Chondrocyte (in vitro differentiated cells): ENCODE results near the gene TAF1A. TPM values are rescaled to one million over a fixed set of nuclear protein-coding genes. Genes with fewer than 3 reads are reported as not detected.

Source experiments
- DNase-seq: peaks from one replicate; pipeline ENCODE4 v3.0.0; 2021; ENCODE audit warnings: mixed read lengths, low spot score
- H3K27ac Mint-ChIP-seq: one replicate; pipeline ENCODE4 v1.8.0; 2021; ENCODE audit warnings: mild to moderate bottlenecking, moderate library complexity, mixed read lengths; ENCODE audit not compliant: unreplicated experiment
- H3K27me3 Mint-ChIP-seq: 2 replicates; pipeline ENCODE4 v1.8.0; 2021; ENCODE audit warnings: low read depth, mixed read lengths
- H3K36me3 Mint-ChIP-seq: 2 replicates; pipeline ENCODE4 v1.8.0; 2021; ENCODE audit warnings: low read depth, mixed read lengths
- H3K4me1 Mint-ChIP-seq: 2 replicates; pipeline ENCODE4 v1.8.0; 2021; ENCODE audit warnings: low read depth, mild to moderate bottlenecking, mixed read lengths
- H3K4me3 Mint-ChIP-seq: one replicate; pipeline ENCODE4 v1.8.0; 2021; ENCODE audit warnings: mild to moderate bottlenecking, moderate library complexity, mixed read lengths; ENCODE audit not compliant: unreplicated experiment
- H3K9me3 Mint-ChIP-seq: 2 replicates; pipeline ENCODE4 v1.8.0; 2021; ENCODE audit warnings: low read depth, mixed read lengths
- total RNA-seq: library from RNA; stranded (reverse); gene quantifications from 3 replicates; pipeline ENCODE4 v1.2.1, GENCODE V29; 2021
- TF ChIP-seq, protein P1 (sequence below): fragments of 200-600 bp; sonication (generic); IDR thresholded peaks from 2 replicates; pipeline ENCODE4 v1.5.0; 2021; ENCODE audit warnings: antibody characterized with exemption, mild to moderate bottlenecking, moderate library complexity

TAF1A gene
- total RNA-seq, 1 donor from 2014 or later = 3.7 TPM

DNA sequence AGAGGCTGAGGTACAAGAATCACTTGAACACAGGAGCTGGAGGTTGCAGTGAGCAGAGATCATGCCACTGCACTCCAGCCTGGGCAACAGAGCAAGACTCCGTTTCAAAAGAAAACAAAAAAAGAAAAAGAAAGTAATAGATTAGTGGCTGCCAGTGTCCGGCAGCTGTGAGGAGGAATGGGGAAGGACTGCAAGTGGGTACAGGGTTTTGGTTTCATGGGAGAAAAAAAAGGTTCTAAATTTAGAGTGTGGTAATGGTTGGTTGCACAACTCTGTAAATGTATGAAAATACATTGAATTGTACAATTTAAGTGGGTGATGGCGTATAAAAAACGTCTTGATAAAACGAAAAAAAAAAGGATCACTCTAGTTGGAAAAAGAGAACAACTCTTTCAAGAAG, 6.7 kb downstream of the TAF1A start:
- TF ChIP-seq, protein P1, sequence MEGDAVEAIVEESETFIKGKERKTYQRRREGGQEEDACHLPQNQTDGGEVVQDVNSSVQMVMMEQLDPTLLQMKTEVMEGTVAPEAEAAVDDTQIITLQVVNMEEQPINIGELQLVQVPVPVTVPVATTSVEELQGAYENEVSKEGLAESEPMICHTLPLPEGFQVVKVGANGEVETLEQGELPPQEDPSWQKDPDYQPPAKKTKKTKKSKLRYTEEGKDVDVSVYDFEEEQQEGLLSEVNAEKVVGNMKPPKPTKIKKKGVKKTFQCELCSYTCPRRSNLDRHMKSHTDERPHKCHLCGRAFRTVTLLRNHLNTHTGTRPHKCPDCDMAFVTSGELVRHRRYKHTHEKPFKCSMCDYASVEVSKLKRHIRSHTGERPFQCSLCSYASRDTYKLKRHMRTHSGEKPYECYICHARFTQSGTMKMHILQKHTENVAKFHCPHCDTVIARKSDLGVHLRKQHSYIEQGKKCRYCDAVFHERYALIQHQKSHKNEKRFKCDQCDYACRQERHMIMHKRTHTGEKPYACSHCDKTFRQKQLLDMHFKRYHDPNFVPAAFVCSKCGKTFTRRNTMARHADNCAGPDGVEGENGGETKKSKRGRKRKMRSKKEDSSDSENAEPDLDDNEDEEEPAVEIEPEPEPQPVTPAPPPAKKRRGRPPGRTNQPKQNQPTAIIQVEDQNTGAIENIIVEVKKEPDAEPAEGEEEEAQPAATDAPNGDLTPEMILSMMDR = no peak
- no peak for DNase-seq
- no peak overlapping the region for H3K27ac Mint-ChIP-seq
- no peak overlapping the region for H3K4me3 Mint-ChIP-seq
- no peaks in the 10 kb centered on the region for H3K9me3 Mint-ChIP-seq
- peaks cover 12% of the 10 kb centered on the region for H3K36me3 Mint-ChIP-seq
- peaks cover 2% of the 10 kb centered on the region for H3K4me1 Mint-ChIP-seq
- no peaks in the 10 kb centered on the region for H3K27me3 Mint-ChIP-seq

DNA sequence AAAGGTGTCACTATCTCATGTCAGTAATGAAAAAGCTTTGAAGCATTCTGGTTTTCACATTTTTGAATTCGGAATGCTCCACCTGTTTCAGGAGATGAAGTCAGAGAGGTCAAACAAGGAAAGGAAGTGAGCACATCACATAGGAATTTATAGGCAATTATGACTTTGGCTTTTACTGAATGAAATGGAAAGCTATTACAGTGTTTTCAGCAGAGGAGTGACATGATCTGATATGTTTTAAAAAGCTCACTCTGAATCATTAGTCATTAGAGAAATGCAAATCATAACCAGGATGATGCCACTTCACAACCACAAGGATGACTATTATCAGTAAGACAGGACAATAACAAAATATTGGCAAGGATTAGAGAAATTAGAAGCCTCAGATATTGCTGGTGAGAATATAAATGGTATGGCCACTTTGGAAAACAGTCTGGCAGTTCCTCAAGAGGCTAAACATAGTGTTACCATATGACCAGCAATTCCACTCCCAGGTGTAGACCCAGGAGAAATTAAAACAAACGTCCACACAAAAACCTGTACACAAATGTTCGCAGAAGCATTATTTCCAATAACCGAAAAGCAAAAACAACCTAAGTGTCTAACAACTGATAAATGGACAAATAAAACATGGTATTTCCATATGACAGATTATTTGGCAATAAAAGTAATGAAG, 7.5 kb downstream of the TAF1A start:
- no peak for DNase-seq
- TF ChIP-seq, protein P1 = no peak
- H3K36me3 Mint-ChIP-seq = peaks cover 16% of the 10 kb centered on the region
- H3K27me3 Mint-ChIP-seq = no peaks in the 10 kb centered on the region
- H3K4me1 Mint-ChIP-seq = no peaks in the 10 kb centered on the region
- no peak overlapping the region for H3K4me3 Mint-ChIP-seq
- H3K9me3 Mint-ChIP-seq = no peaks in the 10 kb centered on the region
- H3K27ac Mint-ChIP-seq = no peak overlapping the region

DNA sequence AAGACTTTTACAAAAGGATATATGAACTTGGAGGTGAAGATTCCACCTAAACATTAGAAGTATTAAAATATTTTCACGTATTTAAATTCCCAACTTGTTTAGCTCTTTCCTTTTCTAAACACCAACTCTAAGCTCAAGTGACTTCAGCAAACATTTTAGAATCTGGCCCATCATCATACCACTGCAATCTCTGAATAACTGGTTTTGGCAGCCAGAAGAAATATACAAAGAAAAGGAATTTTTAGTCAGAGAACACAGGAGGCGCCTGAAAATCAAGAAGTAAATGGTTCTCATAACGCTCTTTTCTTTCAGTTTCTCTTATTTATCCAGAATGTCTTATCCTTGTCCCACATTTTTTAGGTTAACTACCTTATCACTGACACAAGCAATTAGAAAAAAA, 10.4 kb downstream of the TAF1A start:
- H3K4me1 Mint-ChIP-seq = no peaks in the 10 kb centered on the region
- H3K36me3 Mint-ChIP-seq = peaks cover 16% of the 10 kb centered on the region
- no peaks in the 10 kb centered on the region for H3K9me3 Mint-ChIP-seq
- TF ChIP-seq, protein P1 = no peak
- H3K27ac Mint-ChIP-seq = no peak overlapping the region
- H3K4me3 Mint-ChIP-seq = no peak overlapping the region
- no peaks in the 10 kb centered on the region for H3K27me3 Mint-ChIP-seq
- DNase-seq = no peak

DNA sequence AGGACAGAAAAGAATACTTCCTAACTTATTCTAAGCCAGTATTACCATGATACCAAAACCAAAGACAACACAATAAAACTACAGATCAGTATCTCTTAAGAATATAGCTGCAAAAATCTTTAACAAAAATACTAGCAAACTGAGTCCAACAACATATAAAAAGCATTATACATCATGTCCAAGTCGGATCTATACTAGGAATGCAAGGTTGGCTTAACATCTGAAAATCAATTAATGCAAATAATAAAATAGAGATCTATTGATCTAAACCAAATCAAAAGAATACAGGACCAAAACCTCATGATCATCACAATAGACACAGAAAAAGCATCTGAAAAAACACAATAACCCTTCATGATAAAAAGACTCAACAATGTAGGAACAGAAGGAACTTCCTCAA, 18.9 kb downstream of the TAF1A start:
- DNase-seq = no peak
- Mint-ChIP-seq H3K9me3 (peaks cover 13% of the 10 kb centered on the region), H3K4me3 (no peak overlapping the region), H3K36me3 (peaks cover 30% of the 10 kb centered on the region), H3K4me1 (no peaks in the 10 kb centered on the region), H3K27me3 (no peaks in the 10 kb centered on the region), H3K27ac (no peak overlapping the region)
- TF ChIP-seq, protein P1 = no peak

DNA sequence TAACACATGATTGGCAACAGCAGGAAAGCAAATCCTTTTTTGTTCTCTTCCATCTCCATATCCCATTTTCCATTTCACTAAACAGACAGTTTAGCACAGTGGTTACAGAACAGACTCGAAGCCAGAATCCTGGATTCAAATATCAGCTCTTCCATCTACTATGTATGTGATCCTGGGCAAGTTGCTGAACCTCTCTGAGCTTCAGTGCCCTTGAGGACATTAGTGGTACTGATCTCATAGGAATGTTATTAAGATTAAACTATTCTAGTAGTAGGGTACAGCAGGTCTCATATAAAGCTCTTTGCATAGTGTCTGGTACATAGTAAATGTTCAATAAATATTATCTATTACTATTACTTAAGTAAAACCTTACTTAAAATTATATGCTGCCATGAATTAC, 28.1 kb downstream of the TAF1A start:
- TF ChIP-seq, protein P1 = no peak
- Mint-ChIP-seq H3K4me3 (no peak overlapping the region), H3K4me1 (peaks cover 6% of the 10 kb centered on the region), H3K36me3 (peaks cover 29% of the 10 kb centered on the region), H3K9me3 (no peaks in the 10 kb centered on the region), H3K27me3 (no peaks in the 10 kb centered on the region), H3K27ac (no peak overlapping the region)
- DNase-seq = no peak
